Upper lobe of right lung (tissue), 1 donor: Measurements from ENCODE around the gene AFAP1L2. TPM values are rescaled to one million over a fixed set of nuclear protein-coding genes. Genes with fewer than 3 reads are reported as not detected.

Experiments used
- ATAC-seq: fragments of 200-7000 bp; cut with Tn5 transposase; one replicate; pipeline ENCODE4 v1.9.1; 2020; ENCODE audit warnings: mild to moderate bottlenecking, moderate library complexity
- DNase-seq: peaks from one replicate; pipeline ENCODE4 v3.0.0-alpha.2; 2020
- H3K27ac ChIP-seq: fragments of 200-600 bp; one replicate; pipeline ENCODE4 v1.8.0; 2022
- H3K27me3 ChIP-seq: fragments of 200-600 bp; one replicate; pipeline ENCODE4 v1.8.0; 2022; ENCODE audit warnings: mild to moderate bottlenecking
- H3K36me3 ChIP-seq: fragments of 200-600 bp; one replicate; pipeline ENCODE4 v1.8.0; 2022
- H3K4me1 ChIP-seq: fragments of 200-600 bp; one replicate; pipeline ENCODE4 v1.8.0; 2022
- H3K4me3 ChIP-seq: fragments of 200-600 bp; one replicate; pipeline ENCODE4 v1.8.0; 2022; ENCODE audit warnings: mild to moderate bottlenecking
- H3K9me3 ChIP-seq: fragments of 200-600 bp; one replicate; pipeline ENCODE4 v1.8.0; 2022
- intact Hi-C: fragments of 100-400 bp; cut with DNase I; formaldehyde crosslinking; loops from one replicate; pipeline ENCODE4 v1.11.0; 2022
- total RNA-seq: library from RNA; stranded (reverse); fragmentation: NEBNext Ultra II Directional; extraction: Animal tissue kit (Norgen Biotek cat#: 25700); gene quantifications from one replicate; pipeline ENCODE4 v1.2.1, GENCODE V29; 2021
- TF ChIP-seq, protein P1 (sequence below): fragments of 200-600 bp; IDR thresholded peaks from one replicate; pipeline ENCODE4 v1.8.0; 2022; ENCODE audit warnings: antibody characterized with exemption
- donor health status: DM: no; HTN: yes; CAD: no; lungs with severe emphysema.

The AFAP1L2 gene
- total RNA-seq, 1 donor from 2014 or later, result 10.1 TPM

DNA sequence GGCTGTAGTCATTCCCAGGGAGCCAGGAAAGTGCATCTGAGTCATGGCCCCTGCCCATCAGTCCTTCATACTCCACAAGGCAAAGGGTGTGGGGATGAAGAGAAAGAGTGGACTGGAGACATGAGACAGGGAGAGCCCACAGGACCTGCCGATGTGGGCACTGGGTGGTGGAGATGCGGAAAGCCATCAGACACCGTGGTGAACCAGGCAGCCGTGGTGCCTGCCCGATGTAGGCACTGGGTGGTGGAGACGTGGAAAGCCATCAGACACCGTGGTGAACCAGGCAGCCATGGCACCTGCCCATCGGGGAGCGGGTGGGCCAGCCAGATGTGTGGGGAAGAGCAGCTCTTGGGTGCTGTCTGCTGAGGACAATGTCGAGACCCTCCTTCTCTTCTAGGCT is 58.6 kb downstream of the AFAP1L2 start:
- DNase-seq (no peak), ATAC-seq (no peak)
- Histone ChIP-seq H3K4me3 (no peak overlapping the region), H3K36me3 (no peaks in the 10 kb centered on the region), H3K4me1 (no peaks in the 10 kb centered on the region), H3K27me3 (no peaks in the 10 kb centered on the region), H3K27ac (no peak overlapping the region), H3K9me3 (no peaks in the 10 kb centered on the region)
- intact Hi-C loops, result no loop called here
- TF ChIP-seq, protein P1, sequence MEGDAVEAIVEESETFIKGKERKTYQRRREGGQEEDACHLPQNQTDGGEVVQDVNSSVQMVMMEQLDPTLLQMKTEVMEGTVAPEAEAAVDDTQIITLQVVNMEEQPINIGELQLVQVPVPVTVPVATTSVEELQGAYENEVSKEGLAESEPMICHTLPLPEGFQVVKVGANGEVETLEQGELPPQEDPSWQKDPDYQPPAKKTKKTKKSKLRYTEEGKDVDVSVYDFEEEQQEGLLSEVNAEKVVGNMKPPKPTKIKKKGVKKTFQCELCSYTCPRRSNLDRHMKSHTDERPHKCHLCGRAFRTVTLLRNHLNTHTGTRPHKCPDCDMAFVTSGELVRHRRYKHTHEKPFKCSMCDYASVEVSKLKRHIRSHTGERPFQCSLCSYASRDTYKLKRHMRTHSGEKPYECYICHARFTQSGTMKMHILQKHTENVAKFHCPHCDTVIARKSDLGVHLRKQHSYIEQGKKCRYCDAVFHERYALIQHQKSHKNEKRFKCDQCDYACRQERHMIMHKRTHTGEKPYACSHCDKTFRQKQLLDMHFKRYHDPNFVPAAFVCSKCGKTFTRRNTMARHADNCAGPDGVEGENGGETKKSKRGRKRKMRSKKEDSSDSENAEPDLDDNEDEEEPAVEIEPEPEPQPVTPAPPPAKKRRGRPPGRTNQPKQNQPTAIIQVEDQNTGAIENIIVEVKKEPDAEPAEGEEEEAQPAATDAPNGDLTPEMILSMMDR, result no peak

DNA sequence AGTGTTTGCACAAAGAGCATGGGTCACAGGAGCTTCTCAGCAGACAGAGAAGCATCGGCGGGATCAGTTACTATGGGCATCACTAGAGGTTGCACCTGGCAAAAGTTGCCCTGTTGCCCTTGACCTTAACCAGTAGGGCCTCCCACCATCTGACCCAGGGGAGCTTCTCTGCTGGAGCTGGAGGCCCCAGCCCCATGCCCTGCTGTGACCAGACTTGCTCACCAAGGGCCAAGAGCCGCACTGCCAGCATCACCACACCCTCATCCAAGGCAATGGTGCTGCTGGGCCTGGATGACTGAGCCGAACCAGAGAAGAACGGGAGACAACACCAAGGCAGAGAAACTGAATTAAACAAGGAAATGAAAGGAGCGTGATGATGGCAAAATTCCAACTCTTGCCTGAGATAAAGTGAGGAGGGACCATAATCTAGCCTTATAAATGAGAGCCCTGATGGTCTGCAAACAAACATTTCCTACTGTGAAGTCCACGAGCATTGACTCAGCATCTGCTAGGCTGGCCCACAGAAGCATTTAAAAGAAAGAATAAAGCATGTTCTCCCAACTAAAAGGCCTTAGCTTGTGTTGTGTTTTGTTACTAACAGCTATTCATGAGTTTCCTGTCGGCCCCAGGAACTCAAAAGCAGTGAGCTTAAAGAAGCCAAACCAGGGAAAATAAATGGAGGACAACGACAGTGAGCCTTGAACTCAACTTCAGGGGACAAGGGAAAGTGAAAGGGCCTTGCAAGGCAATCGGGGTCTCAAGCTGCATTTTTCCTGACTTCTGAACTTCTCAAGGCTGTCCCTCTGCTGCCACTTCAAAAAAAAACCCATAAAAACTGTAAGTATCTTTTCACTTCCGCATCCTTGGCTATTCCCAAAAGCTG is 60.4 kb downstream of the AFAP1L2 start:
- H3K36me3 ChIP-seq, result no peaks in the 10 kb centered on the region
- intact Hi-C loops, result no loop called here
- ATAC-seq (no peak), DNase-seq (no peak)
- H3K27ac ChIP-seq, result no peak overlapping the region
- H3K4me1 ChIP-seq, result no peaks in the 10 kb centered on the region
- TF ChIP-seq, protein P1, result no peak
- H3K27me3 ChIP-seq, result no peaks in the 10 kb centered on the region
- H3K4me3 ChIP-seq, result no peak overlapping the region
- no peaks in the 10 kb centered on the region for H3K9me3 ChIP-seq

DNA sequence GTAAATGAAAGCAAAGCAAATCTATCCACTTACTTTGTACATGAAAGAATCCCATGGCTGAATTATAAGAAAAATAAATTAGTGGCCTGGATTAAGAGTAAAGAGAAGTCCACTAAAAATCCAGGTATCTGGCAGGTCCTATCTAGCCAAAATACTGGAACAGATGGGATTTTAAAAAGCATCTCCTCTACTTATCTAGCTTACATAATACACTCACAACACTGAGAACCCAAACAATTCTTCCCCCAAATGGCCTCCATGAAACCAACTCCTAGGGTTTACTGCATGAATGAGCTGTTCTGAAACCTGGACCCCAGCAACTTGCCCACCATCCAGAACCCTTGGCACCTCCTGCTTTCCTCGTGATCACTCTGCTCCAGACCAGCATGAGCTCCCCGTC is 61.3 kb downstream of the AFAP1L2 start:
- DNase-seq, result no peak
- no peak for ATAC-seq
- TF ChIP-seq, protein P1, result no peak
- Histone ChIP-seq H3K27ac (no peak overlapping the region), H3K4me3 (no peak overlapping the region), H3K4me1 (no peaks in the 10 kb centered on the region), H3K9me3 (no peaks in the 10 kb centered on the region), H3K36me3 (no peaks in the 10 kb centered on the region), H3K27me3 (no peaks in the 10 kb centered on the region)
- intact Hi-C loops, result no loop called here

DNA sequence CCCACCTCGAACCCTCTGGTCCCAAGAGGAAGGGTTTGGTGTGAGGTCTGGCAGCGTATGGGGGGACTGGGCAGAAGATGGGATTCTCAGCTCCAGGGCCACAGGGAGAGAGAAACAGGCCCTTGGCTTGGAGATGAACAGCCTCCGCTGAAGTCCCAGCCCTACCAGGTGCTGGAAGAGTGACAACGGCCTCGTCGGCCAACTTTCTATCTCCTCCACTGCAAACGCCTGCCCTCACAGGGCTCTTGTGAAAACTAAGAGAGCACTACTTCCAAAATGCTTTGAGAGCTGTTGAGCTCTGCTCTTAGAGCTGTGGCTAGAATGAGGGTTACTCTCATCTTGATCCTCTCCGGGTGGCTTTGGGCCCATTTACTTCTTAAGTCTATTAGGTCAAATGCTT is 63.5 kb downstream of the AFAP1L2 start:
- H3K36me3 ChIP-seq, result no peaks in the 10 kb centered on the region
- H3K27me3 ChIP-seq, result no peaks in the 10 kb centered on the region
- TF ChIP-seq, protein P1, result no peak
- no peak overlapping the region for H3K4me3 ChIP-seq
- DNase-seq (no peak), ATAC-seq (peak; percentile 39)
- no peak overlapping the region for H3K27ac ChIP-seq
- intact Hi-C loops, result no loop called here
- H3K4me1 ChIP-seq, result no peaks in the 10 kb centered on the region
- H3K9me3 ChIP-seq, result no peaks in the 10 kb centered on the region

DNA sequence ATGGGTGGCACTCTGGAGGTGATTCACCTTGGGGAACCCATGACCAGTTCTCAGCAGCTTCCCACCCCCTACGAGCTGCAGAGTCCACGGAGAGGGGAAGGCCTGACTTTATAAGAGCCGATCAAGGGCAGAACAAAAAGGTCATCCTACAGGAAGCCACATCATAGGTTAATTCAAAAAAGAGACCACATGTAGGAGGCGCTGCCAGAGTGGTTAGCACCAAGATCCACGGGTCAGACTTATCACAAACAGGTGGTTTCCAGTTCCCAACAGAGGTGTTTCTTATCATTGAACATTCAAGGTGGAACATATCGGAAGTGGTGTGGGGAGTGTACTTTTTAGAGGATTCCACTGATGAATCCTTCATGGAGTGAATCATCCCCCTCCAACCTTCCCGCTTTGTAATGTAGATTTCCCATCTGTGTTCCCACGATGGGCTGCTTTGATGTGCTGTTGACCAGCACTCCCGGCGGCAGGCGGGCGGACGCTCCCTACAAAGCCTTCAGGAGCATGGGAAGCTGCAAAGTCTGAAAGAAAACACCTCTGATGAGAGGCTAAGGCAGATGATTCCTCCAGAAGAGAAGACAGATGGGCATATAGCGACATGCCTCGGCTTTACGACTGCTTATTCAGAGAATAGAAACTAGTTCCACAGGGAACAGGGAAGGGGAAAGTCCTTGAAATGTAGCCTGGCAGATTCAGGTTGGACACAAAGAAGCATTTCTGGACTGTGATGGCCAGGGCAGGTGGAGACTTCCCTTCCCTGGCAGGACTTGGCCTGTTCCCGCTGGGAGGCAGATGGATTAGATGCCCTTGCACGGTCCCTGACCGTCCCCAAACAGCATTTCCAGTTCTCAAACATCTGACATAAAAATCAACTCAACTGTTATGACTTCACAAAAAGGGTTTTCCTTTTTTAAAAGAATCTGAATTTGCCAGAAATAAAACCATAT is 66.5 kb downstream of the AFAP1L2 start:
- TF ChIP-seq, protein P1, result no peak
- Histone ChIP-seq H3K4me3 (no peak overlapping the region), H3K27ac (no peak overlapping the region), H3K9me3 (no peaks in the 10 kb centered on the region), H3K4me1 (no peaks in the 10 kb centered on the region), H3K36me3 (no peaks in the 10 kb centered on the region), H3K27me3 (no peaks in the 10 kb centered on the region)
- intact Hi-C loops, result no loop called here
- no peak for DNase-seq
- ATAC-seq, result no peak
